ENCODE measurements around the gene EGFLAM. TPM values are rescaled to one million over a fixed set of nuclear protein-coding genes. Genes with fewer than 3 reads are reported as not detected.

Gene EGFLAM
- total and polyA plus RNA-seq, 2 donors (not counting 3 experiments of a cell fraction or from before 2014, with no cell fraction given): 1.2 to 2.7 TPM

- no TSS peak for BruUV-seq (replicated peaks)
- dilution Hi-C loops (cut with MboI; ENCODE audit: extremely low pct_ligation_motif_present, low sequenced_read_pairs) (no loop called here), intact Hi-C loops (cut with micrococcal nuclease) (no loop called here)
- Histone ChIP-seq H3K9me3 (replicated peaks; ENCODE audit: control insufficient read depth, insufficient read depth, low read length) (no peaks in the 10 kb centered on the region), H3K27me3 (ENCODE audit: control insufficient read depth in 2 of 2, insufficient read depth in 2 of 2, low read length in 2 of 2) (peaks cover 0 to 5% of the 10 kb centered on the region in 2 experiments), H3K27ac (ENCODE audit: insufficient read depth, low read depth, low read length) (no peak overlapping the region), H3K9ac (replicated peaks; ENCODE audit: extremely low read depth, insufficient read depth, low read length) (no peak overlapping the region), H3K9me1 (replicated peaks; ENCODE audit: control insufficient read depth, extremely low read depth, insufficient read depth, low read length) (no peaks in the 10 kb centered on the region), H3K4me2 (ENCODE audit: insufficient read depth, low read length) (no peak overlapping the region), H3K79me2 (ENCODE audit: control insufficient read depth, insufficient read depth, low read length) (no peaks in the 10 kb centered on the region), H3K36me3 (ENCODE audit: control insufficient read depth in 2 of 2, extremely low read depth in 1 of 2, insufficient read depth in 2 of 2, low read length in 2 of 2) (no peaks in the 10 kb centered on the region), H2AFZ (ENCODE audit: low read depth, low read length) (no peak overlapping the region), H4K20me1 (replicated peaks; ENCODE audit: control insufficient read depth, extremely low read depth, insufficient read depth, low read length) (no peaks in the 10 kb centered on the region), H3K4me3 (replicated peaks in 1 of 3; ENCODE audit: insufficient read depth in 1 of 3, low read depth in 1 of 3, low read length in 3 of 3) (no peak overlapping the region), H3K4me1 (ENCODE audit: control insufficient read depth, extremely low read depth, insufficient read depth, low read length) (no peaks in the 10 kb centered on the region)
- TF ChIP-seq GATA2 (IDR thresholded peaks at IDR 0.05; ENCODE audit: insufficient read depth, insufficient read length, low read depth, low read length) (no peak), MYC (IDR thresholded peaks at IDR 0.05; ENCODE audit: low read depth, low read length) (no peak), CTCF (IDR thresholded peaks at IDR 0.05; ENCODE audit: extremely low read depth in 1 of 2, insufficient read depth in 1 of 2, low read depth in 1 of 2, low read length in 2 of 2) (no peak), MAX (IDR thresholded peaks at IDR 0.05; ENCODE audit: insufficient read depth, insufficient read length) (no peak), FOS (IDR thresholded peaks at IDR 0.05; ENCODE audit: borderline replicate concordance, insufficient read depth, low read length) (no peak), JUN (IDR thresholded peaks at IDR 0.05; ENCODE audit: borderline replicate concordance, insufficient read depth, insufficient read length, low read depth) (no peak), POLR2A (IDR thresholded peaks at IDR 0.05; ENCODE audit: low read depth, low read length) (no peak), EZH2 (IDR thresholded peaks at IDR 0.05; ENCODE audit: borderline replicate concordance, low read depth, low read length, severe bottlenecking) (no peak), POLR2AphosphoS5 (IDR thresholded peaks at IDR 0.05; ENCODE audit: insufficient read depth, low read depth, low read length) (no peak)
- FAIRE-seq: no peak
- no peak for DNase-seq (ENCODE audit: low read depth, low spot score)
- ChIA-PET CTCF (no interaction called here), POLR2A (no interaction called here)
Measured at GRCh38 chr5:38305148-38305547, 46.8 kb downstream of the EGFLAM start.
